Amniotic stem cell (primary cell): ENCODE data around the gene CSKMT.
A peak's percentile ranks its signal among the peaks of the same experiment; 100 is the strongest.
"Not testable (repeated sequence)": the region's sequence is repeated elsewhere in the genome, so short reads cannot be mapped to it uniquely, and the experiment has no call there.

Experiments
- DNase-seq: peaks from one replicate; lab custom pipeline; 2025; lab: John Stamatoyannopoulos, UW

The CSKMT gene

DNA sequence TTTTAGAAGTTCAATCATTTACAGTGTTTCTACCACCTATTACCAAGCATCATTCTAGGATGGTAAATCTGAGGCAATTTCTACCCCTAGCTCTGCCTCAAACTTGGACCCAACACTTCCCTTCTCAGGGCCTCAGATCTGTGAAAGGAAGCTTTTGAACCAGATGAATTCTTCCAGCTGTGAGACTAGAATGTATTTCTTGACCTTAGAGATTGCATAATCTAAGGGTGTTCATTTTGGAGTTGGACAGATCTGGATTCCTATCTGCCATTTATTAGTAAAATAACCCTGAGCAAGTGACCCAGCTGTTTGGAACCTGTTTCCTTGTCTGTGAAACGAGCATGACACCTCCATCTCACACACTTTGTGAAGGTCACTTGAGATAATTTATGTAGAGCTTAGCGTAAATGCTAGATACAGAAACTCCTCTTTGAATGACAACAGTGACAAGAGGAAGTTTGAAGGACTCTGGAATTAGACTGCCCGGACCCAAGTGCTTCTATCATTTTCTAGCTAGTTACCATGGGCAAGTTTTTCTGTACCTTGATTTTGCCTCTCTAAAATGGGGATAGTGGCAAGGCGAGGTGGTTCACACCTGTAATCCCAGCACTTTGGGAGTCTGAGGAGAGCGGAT, 8.2 kb upstream of the CSKMT start:
- no peak for DNase-seq

DNA sequence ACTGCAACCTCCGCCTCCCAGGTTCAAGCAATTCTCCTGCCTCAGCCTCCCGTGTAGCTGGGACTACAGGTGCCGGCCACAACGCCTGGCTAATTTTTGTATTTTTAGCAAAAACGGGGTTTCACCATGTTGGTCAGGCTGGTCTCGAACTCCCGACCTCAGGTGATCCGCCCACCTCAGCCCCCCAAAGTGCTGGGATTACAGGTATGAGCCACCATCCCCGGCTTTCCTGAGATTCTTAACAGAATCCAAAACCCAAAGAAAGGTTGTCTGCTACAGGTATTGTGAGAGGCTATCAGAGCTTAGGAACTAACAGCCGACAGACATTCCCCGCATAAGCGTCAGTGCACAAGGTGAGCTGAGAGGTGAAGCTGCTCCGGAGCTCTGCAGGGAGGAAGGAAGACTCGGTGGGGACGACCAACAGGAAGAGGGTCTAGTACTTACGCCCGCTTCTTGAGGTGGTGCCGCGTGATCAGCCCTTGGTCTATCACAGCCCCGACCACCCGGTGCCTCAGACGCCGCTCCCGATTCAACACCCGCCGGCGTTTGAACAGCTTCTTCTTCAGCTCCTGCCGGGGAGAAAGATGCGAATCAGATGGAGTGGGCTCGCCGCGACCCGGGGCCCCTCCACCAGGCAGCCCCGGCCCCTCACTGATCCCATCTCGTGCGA, 572 bp upstream of the CSKMT start:
- peak; percentile 66 for DNase-seq

DNA sequence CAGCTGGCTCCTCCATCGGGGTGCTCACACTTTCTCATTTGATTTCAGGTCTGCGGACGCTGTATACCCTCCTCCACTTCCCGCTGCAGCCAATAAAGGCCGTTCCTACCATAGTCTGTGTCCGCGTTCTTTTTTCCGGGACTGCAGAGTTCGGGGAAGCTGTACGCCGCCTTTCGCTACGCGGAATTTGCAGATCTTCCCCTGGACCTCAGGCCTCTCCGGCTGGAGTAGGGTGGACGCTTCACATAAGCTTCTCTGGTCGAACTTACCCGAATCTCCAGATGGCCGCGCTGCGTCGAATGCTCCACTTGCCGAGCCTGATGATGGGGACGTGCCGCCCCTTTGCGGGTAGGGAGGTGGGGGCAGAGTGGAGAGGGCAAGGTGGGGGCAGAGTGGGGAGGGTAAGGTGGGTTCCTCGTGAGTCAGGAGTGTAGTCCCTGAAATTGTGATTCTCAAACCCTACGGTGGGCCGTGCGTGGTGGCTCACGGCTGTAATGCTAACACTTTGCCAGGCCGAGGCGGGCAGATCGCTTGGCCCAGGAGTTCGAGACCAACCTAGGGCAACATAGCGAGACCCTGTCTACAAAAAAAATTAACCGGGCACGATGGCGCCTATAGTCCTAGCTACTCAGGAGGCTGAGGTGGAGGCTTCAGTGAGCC, 617 bp downstream of the CSKMT start:
- no peak for DNase-seq

DNA sequence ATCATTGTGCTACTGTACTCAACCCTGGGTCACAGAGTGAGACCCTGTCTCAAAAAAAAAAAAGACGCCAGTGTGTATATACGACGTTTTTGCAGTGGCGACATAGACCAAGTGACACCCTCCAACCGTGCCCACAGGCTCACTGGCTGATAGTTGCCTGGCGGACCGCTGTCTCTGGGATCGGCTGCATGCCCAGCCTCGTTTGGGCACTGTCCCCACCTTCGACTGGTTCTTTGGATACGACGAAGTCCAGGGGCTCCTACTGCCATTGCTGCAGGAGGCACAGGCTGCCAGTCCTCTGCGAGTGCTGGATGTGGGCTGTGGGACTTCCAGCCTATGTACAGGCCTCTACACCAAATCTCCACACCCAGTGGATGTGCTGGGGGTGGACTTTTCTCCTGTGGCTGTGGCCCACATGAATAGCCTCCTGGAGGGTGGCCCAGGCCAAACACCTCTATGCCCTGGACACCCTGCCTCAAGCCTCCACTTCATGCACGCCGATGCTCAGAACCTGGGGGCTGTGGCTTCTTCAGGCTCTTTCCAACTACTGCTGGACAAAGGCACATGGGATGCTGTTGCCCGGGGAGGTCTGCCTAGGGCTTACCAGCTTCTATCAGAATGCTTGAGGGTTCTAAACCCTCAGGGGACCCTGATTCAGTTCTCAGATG, 1.3 kb downstream of the CSKMT start:
- DNase-seq: no peak

DNA sequence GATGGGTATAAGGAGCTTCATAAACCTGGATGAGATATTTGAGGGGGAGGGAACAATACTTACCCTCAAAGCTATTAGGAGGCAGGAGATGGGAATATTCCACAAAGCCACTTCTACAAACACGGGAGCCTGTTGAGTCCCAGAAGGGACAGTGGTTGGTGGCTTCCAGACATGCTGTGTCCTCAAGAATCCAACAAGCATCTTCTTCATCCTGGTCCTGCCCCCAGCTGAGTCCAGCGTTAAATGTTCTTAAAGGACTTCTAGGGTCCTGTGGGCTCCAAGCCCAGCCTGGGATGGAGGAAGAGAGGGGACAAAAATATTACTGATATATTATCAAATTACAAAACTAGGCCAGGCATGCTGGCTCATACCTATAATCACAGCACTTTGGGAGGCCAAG, 2.3 kb downstream of the CSKMT start:
- DNase-seq: no peak

DNA sequence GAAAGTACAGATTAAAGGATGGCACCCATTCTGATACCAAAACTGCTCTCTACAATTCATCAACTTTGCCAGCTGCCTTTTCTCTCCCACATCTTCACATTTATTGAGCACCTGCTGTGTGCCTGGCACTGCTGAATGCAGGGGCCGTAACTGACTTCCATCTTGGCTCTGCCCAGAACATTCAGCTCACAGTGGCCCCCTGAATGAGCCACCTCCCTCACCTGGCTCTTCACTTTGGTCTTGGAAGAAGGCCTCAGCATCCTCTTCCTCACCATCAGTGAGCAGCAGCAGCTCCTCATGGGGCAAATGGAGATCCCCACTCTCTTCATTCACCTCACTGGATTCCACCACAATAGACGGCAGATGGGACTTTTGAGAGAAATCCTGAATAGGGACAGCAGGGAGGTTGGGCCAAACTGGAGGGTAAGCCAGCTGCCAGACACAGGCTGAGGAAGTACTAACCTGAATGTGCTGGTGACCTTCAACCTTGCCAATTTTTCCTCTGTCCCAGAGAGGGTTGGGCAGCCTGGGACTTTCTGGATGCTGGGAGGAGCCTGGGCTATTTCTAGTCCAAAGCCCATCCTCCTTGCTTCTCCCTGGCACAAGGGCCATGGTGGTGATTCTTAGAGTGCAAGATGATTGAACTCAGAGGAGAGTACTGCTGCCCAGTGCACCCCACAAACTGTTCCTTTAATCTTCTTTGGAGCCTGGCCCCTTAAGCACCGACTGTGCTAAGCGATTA, 4.5 kb downstream of the CSKMT start:
- no peak for DNase-seq

DNA sequence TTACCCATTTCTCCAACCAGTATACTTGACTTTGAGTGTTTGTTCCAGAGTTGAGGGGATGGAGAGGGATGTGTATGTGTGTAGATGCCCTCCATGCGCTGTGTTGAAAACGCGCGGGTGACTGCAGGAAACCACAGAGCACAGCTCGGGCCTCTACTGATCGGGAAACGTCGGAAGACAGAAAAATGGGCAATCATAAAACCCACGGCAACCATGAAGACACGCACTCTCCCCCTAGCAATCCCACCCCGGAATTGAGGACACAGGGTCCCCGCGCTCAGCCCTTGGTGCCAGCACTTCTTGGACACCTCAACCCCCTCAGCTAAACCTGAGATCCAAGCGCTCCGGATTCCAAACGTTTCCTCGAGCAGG, 6.1 kb downstream of the CSKMT start:
- no peak for DNase-seq

DNA sequence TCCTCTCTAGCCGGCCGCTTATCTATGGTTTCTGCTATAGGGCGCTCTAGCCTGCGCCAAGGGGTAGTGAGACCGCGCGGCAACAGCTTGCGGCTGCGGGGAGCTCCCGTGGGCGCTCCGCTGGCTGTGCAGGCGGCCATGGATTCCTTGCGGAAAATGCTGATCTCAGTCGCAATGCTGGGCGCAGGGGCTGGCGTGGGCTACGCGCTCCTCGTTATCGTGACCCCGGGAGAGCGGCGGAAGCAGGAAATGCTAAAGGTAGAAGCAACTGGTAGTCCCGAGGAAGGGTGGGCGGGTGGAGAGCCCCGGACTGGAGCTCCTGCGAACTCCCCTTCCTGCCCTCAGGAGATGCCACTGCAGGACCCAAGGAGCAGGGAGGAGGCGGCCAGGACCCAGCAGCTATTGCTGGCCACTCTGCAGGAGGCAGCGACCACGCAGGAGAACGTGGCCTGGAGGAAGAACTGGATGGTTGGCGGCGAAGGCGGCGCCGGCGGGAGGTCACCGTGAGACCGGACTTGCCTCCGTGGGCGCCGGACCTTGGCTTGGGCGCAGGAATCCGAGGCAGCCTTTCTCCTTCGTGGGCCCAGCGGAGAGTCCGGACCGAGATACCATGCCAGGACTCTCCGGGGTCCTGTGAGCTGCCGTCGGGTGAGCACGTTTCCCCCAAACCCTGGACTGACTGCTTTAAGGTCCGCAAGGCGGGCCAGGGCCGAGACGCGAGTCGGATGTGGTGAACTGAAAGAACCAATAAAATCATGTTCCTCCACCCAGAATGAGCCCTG, 6.7 kb downstream of the CSKMT start, which contains the start of the genes LBHD1 and UQCC3:
TSS of gene LBHD1 (minus strand) at position 660 of the 782 bp plus-strand sequence. CDS start 2,236 bp downstream, outside the sequence.
TSS of gene UQCC3 (plus strand) at position 66 of the 782 bp plus-strand sequence. CDS start at position 139, 73 bp downstream.
- DNase-seq: peak; percentile 44

DNA sequence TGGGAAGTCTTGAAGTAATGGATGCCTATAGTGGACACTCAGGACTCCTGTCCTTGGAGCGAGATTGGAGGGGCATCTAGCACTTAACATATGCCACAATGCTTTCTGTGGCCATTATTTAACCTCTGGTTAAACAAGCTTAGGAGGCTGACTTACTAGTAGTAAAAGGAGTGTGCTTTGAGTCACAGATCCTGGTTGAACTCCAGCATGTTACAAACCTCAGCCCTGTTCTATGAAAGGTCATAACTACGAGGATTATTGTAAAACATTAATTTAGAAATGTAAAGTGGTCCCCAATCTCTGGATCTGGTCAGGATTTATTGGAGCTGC, 8.0 kb downstream of the CSKMT start:
- DNase-seq: no peak

DNA sequence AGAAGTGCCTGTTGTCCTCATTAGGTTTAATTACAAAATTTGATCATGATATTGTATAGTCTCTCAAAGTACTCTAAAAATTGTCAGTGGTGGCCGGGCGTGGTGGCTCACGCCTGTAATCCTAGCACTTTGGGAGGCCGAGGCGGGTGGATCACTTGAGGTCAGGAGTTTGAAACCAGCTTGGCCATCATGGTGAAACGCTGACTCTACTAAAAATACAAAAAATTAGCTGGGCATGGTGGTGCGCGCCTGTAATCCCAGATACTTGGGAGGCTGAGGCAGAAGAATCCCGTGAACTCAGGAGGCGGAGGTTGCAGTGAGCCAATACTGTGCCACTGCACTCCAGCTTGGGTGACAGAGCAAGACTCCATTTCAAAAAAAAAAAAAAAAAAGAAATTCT, 10.3 kb downstream of the CSKMT start:
- DNase-seq: not testable (repeated sequence)

DNA sequence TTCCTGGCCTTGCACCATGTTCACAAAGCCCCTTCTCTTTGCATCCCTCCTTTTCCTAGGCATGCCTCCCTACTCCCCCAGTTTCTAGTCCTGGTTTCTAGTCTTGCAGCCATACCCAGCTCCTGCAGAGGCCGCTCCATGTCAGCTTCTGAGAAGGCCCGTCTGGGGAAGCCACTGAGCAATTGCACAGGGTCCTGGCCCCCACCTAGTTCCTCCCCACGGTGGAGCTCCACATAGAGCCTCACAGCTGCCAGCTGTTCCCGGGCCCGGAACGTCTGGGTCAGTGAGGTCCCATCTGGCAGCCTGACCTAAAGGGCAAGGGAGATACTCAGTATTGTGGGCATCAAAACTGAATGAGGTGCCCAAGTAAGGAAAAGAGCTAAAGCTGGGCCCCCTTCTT, 11.6 kb downstream of the CSKMT start:
- no peak for DNase-seq

DNA sequence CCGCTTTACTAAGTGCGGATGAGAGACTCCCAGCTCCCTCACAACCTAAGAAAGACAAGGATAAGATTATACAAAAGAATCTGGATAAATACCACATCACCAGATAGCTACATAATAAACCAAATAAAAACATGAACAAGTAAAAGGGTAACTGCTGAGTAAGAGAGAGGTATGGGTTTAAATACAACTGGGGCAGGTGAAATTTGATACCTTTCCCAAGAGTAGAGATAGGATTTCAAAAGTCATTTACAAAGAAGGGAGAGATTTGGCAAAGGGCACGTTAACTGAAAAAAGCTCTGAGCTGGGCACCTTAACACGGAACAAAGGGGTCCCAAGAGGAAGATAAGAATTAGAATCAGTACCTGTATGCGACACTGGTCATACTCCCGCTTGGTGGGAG, 12.0 kb downstream of the CSKMT start:
- DNase-seq: no peak

DNA sequence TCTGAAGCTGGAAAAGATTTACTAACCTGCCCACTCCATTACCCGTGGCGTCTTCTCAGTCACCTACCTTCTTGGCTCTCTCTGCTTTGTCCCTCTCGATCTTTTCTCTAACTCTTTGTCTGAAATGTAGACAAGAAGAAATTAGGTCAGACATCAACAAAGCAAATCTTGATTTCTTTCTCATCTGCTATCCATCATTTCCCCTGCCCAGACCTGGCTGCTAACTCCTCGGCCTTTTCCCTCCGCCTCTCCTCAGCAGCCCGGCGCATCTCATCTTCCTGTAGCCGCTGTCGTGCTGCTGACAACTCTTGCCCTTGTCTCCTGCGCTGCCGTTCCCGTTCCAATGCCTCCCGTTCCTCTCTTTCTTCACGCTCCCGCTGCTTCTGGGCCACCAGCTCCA, 12.6 kb downstream of the CSKMT start:
- DNase-seq: no peak

DNA sequence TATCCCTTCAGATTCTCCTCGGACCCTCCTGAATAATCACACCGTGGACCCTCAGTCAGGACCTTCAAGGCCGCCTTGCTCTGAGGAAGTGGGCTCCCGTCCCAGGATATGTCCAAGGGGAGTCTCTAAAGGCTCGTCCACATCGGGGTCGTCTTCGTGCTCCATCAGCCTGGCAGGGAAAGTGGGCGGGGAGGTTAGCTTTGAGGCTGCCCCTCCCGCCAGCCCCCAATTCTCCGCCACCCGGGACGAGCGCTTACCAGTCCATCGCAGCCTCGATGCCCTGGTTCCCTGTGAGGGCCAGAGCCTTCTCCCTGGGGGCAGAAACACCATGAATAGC, 13.3 kb downstream of the CSKMT start:
- no peak for DNase-seq

DNA sequence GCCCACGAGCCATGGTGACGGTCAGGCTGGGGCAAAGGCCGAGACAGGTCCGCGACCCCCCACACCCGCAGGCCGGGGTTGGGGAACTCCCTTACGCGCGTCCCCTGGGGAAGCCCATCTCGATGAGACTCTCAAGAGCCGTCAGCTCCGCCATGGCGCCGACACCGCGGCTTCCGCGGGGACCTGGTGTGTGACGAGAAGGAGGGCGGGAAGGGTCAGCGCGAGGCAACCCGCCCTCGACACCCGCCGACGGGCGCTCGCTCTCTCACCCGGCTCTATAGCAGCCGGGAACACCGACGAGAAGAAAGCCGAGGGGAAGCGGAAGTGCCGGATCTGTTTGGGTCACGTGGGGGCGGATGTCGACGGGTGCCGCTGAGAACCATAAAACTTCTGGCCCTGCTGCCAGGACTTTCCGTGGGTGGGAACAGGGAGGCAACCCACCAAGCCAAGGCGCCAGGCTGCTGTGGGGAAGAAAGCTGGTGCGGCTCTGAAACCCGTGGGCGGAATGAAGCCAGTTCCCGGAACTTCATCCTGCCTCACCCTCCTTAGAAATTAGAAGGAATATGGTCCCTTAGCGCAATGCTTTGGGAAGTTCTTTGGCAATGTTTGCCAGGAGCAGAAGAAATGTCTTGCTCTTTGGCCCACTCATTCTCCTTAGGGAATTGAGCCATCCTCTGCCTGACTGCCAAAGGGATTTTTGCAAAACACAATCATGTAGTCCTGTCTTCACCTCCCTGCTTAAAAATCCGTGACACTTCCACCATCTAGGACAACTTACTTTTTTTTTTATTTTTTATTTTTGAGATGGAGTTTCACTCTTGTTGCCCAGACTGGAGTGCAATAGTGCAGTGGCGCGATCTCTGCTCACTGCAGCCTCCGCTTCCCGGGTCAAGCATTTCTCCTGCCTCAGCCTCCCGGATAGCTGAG, 13.9 kb downstream of the CSKMT start, which contains the start of gene UBXN1:
TSS of gene UBXN1 (minus strand) at position 304 of the 927 bp plus-strand sequence. CDS start at position 154, 150 bp downstream.
- DNase-seq: peak; percentile 72

DNA sequence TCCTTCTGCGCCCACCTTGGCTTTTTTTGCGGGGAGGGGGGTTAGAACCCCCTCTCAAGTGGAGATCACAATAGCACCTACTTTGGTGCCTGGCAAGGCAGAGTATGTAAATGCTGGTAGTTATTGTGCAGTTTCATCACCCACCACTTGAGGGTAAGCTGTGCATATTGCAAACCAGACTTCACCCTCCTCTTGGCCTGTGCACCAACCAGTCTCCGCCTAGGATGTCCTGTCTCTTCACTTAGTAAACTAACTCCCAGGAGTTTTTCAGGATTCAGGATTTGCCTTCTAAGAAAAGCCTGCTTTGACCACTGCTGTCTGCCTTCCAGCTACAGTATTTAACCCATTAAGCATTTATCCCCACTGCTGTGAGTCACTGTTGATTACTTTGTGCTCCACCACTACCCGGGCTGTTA, 15.7 kb downstream of the CSKMT start:
- DNase-seq: peak; percentile 52

DNA sequence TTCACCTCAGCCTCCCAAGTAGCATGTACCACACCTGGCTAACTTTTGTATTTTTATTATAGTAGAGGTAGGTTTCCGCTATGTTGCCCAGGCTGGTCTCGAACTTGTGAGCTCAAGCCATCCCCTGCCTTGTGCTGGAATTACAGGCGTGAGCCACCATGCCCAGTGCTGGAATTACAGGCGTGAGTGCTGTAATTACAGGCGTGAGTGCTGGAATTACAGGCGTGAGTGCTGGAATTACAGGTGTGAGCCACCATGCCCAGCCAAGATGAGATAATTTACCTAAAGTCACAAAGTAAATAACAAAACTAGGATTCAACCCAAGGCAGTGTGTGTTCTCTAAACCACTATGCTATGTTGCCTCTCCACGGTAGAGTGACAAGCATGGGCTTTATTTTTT, 17.4 kb downstream of the CSKMT start:
- DNase-seq: no peak

DNA sequence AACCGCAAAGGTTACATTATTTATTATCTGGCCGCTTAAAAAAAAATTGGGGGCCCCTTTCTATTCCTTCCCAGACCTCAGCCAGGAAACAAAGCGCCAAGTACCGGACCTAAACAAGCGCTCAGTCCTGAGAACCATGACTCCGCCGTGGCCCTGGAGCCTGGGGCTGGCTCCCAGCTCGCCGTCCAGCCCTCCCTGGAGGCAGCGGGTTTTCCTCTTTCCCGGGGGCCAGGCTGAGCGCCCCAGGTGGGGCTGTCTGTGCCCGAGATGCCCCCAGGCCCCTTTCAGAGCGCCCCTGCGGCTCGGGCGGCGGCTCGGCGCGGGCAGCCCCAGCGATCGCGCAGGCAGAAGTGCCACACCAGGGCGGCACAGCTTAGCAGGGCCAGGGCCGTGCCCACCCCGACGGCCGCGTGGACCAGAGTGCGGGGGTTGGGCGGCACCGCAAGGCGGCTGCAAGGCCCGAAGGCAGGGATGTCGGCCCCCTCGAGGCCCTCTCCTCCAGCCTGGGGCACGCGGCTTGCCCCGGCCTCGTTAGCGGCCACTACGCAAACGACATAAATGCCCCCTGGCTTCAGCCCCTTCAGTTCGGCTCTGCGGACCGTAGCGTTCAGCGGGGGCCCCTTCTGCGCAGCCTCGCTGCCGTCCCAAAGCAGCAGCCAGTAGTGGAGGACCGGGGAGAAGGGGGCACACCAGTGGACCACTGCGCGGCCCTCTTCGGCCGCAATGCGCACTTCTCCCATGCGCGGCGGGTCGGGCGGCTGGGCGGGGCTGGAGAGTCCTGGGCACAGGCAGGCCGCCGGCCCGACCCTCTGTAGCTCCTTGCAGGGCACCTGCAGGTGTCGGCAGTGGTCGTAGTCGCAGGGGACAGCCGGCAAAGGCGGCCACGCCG, 22.6 kb downstream of the CSKMT start:
- no peak for DNase-seq

DNA sequence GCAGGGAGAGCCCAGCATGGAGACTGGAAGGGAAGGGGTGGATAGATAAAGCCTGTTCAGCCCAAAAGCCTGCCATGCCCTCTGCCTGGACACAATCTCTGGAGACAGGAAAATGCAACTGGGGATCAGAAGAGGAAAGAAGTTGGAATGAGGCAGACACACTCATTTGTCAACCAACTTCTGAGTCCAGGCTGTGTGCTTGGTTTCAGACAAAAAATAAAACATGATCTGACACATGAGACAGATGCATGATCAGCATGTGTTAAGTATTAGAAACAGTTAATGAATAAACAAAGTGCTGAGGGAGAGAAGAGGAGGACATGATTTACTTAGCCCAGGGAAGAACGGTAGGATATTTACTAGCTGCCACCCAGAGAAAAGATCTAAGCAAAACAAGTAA, 23.4 kb downstream of the CSKMT start:
- no peak for DNase-seq
